Hindlimb muscle (tissue), 1 donor: Measurements from ENCODE around the gene CALHM6. TPM values are rescaled to one million over a fixed set of nuclear protein-coding genes. Genes with fewer than 3 reads are reported as not detected.
A peak's percentile ranks its signal among the peaks of the same experiment; 100 is the strongest.

Experiments
- DNase-seq: peaks from one replicate; pipeline ENCODE4 v3.0.0-alpha.2; 2013
- polyA plus RNA-seq: library from polyadenylated mRNA; unstranded; fragments of 120-200 nt; gene quantifications from one replicate; pipeline ENCODE4 v1.2.1, GENCODE V29; 2013; ENCODE audit not compliant: insufficient read length

The CALHM6 gene
- polyA plus RNA-seq, 1 donor: 3.8 TPM

DNA sequence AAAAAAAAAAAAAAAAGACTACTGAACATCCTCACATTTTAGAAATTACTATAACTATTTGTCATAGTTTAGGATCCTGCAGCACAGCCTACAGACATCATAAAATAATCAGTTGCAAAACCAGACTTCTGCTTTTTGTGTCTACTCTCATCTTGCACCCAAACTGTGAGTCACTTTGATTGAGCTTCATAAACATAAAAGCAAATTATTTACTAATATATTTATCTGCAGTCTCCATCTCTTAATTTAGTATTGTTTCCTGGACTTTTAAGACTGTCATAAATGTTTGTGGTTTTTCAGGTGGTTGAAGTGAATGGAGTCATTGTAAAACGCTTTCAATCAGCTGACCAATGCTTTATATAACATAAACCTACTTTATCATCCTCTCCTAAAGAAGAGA is 14.8 kb upstream of the CALHM6 start:
- no peak for DNase-seq

DNA sequence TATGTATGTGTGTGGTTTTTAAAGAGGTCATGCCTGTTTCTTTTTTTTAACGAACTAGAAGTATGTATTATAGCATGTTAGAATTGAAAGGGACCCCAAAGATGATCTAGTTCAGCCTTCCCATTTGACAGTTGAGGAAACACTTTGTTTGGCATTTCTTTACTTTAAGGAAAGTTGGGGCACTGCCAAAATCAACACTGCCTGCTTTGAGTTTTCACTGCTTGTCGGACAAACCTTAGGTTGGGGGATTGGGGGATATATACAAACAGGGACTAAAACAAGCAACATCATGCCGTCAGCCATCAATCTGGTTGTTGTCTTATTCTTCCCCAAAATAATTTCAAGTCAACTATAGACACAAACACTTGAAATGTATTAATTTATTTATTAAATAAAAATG is 14.1 kb upstream of the CALHM6 start:
- DNase-seq: no peak

DNA sequence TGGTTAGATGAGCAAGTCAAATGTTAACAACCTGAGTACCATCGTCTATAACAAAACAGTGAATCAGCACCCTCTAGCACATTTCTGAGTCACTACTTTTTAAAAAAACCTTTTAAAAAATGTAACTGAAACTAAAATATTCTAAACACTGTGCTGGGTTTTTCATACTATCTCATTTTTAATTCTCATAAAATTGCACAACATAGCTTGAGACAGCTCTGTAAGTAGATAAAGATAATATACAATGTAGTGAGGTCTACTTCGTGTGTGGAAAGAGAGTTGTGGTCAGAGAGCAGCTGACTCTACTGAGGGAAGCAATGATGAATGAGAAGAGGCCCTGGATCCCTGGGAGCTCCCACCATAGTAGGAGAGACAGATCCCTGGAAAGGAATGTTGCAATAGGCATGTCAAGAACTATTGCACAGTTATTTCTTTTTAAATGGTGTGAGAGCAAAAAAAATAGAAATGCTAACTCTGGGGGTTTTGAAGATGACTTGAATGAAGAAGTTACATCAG is 13.6 kb upstream of the CALHM6 start:
- no peak for DNase-seq

DNA sequence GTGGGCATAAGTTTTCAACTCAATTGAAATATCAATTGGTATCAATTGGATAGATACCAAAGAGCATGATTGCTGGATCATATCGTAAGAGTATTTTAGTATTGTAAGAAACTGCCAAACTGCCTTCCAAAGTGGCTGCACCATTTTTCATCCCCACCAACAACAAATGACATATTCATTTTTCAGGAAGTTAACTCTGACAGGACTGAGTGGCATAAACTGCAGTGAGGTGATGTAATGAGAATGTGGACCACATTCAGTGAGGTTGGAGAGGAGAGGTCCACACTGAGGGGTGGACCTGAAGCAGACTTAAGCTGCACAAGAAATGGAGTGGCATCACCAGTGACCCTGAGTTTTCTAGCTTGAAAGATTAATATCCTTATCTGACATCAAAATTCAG is 11.6 kb upstream of the CALHM6 start:
- DNase-seq: no peak

DNA sequence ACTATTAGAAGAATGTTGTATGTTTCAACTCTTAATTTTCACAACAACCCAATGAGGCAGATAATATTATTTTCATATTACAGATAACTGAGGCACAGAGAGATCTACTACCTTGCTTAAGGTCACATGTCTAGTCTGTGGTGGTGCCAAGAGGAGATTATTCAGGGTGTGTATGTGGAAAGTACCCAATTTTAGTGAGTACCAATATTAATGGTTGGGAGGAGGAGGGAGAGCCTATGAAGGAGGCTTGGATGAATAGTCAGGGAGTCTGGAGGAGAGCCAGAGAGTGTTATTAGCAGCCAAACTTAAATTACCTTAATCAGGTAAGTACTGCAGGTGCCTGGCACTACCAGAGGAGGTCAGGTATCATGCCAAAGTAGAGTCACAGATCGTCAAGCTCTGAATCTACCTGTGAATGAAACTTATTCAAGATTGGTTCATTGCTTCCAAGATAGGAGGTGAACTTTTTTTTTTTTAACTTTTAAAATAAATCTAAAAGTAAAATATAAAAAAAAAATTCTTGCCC is 10.9 kb upstream of the CALHM6 start:
- no peak for DNase-seq

DNA sequence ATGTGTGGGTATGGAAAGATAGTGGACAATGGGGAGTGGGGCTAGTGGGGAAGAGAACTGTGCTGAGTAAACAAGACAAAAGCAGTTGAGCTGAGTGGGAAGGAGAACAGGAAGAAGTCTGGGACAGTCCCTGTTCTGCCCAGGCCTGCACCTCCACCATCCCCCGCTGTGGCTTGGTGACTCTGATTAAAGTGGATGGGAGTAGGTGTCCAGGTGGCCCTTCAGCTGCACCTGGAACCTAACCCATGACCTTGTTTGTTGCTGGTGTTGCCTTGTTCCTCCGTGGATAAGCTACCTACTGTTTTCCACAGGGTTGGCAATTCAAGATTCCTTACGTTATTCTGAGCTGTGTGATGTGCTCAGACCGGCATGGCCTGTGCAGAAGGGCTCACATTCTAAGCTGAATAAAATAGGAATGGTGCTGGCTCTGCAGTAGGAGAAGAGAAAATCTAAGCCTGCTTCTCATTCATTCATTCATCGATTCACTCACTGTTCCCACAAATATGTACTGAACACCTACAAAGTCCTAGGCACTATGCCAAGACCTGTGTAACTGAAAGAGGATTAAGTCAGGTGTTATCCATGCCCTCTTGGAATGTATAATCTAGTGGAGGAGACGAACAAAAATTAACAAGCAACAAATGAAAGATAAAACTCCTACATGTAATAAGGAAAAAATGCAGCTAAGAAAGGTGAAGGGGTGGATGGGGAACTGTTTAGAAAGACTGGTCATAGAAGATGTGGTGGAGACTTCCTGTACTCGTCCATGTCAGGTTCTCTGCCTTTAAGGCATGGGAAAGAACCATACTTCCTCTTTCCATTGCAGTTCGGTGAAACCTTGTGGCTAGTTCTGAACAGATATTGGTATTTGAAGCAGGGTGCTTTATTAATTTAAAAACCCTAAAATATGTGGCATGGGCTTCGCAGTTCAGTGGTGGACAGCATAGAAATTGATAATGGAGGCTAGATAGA is 10.1 kb upstream of the CALHM6 start:
- DNase-seq: no peak

DNA sequence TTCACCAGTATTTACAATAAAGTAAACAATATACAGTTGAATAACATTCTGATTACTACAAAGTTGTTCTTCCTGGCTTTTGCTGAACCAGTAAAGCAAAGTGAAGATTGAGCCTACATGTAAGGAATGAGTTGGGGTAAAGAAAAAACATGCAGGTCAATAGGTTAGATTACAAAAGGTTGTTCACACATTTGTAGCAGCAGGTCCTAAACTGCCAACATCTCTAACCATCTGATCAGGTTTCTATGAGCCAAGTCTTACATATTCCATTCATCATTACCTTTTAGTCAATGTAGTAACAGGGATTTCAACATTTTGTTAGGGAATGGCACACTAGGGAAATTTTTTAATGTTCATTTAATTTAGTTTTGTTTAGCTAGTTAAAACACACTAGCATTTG is 9.3 kb upstream of the CALHM6 start:
- no peak for DNase-seq

DNA sequence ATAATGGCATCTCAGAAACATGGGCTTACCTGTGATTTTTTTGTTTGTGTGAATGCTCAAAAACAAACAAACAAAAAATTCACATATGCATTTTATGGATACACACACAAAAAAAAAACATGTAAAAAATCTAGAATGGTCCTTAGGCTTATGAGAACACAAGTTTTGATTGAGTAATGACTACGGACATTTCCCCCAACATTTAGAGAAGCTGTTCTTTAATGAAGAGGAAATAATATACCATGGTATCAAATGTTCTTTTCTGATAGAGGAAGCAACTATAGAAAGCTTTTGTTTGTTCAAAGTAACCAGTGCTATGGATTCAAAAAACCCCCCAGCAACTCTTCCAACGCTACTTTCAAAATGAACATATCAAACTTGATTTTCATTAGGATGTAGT is 8.6 kb upstream of the CALHM6 start:
- DNase-seq: no peak

DNA sequence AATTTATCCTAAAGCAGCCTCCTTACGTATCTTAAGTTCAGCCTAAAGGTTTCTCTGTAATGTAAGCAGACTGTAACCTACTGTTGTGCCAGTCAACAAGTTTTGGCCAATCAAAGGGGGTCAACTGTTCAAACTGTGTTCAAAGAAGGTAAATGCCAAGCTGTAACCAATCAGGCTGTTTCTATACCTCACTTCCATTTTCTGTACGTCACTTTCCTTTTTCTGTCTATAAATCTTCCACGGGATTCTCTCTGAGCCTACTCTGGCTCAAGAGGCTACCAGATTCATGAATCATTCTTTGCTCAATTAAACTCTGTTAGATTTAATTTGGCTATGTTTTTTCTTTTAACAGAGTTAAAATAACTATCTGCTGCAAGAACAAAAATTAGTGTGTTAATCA is 5.1 kb upstream of the CALHM6 start:
- no peak for DNase-seq

DNA sequence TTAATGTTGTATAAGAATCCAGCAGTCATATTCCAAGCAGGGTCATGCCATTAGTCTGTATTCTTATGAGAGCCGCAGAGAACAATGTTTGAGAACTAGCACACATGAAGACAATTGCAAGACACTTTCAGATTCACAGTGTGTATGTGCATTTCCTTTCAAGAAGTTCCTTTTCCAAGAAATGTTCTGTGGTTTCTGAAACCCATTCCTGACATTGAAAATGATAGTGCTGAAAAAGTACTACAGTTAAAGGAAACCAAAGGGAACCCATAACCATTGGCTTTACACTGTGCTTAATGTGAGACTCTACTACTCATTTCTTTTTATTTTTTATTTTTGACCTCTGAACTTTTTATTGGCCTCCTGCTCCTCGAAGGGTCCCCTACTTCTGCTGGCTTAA is 4.2 kb upstream of the CALHM6 start:
- DNase-seq: no peak

DNA sequence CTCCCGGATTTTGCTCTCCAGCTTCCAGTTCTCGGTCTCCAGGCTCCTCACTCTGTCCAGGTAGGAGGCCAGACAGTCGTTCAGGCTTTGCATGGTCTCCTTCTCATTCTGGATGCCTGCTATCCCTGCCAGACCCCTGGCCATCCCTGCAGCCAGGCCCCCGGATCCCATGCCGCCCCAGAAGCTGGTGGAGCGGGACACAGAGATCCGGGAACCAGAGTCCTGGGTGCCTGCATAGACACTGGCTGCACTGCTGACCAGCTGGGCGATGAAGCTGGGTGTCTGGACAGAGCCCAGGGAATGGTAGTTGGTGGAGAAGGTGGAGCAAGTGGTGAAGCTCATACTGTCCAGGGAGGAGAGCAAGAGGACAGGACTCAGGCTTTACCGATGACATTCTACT is 2.9 kb upstream of the CALHM6 start:
- DNase-seq: no peak

DNA sequence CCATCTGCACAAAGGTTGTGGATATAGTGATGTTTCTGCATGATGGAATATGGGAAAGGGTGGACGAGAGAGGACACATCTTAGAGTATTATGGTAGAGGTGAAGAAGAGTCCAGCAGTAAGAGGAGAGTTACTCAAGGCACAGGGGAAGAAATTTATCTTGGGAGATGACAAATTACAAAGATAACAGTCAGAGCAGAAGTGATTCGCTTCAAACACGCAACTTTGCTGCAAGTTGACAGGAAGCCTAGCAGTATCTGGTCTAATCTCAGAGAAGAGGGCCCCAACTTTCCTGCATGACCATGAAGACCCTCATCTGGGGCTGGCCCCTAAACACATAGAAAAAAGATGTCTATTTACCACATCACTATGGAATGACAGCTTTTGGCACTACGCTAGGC is 1.2 kb upstream of the CALHM6 start:
- no peak for DNase-seq

DNA sequence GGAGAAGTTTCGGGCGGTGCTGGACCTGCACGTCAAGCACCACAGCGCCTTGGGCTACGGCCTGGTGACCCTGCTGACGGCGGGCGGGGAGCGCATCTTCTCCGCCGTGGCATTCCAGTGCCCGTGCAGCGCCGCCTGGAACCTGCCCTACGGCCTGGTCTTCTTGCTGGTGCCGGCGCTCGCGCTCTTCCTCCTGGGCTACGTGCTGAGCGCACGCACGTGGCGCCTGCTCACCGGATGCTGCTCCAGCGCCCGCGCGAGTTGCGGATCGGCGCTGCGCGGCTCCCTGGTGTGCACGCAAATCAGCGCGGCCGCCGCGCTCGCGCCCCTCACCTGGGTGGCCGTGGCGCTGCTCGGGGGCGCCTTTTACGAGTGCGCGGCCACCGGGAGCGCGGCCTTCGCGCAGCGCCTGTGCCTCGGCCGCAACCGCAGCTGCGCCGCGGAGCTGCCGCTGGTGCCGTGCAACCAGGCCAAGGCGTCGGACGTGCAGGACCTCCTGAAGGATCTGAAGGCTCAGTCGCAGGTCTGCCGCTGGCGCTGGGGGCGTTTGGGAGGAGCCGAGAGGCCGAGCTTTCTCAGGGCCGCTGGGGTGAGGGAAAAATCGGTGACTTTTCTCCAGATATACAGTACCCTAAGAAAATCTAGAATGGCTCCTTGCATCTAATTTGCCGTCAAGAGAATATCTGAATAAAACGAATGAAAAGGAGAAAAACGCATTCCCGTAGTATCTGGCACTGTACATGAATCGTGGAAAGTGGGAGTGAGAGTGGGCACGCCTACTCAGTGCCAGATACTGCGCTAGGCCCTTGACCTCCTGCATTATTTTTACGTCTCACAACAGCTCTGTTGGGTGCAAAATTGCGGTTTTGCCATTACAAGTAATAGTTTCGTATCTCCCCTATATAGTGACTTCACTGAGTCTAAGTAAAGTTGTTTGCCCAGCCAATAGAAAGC is 1.0 kb downstream of the CALHM6 start:
- DNase-seq: peak; percentile 73

DNA sequence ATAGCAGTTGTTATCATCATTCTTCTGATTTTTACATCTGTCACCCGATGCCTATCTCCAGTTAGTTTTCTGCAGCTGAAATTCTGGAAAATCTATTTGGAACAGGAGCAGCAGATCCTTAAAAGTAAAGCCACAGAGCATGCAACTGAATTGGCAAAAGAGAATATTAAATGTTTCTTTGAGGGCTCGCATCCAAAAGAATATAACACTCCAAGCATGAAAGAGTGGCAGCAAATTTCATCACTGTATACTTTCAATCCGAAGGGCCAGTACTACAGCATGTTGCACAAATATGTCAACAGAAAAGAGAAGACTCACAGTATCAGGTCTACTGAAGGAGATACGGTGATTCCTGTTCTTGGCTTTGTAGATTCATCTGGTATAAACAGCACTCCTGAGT is 2.1 kb downstream of the CALHM6 start:
- no peak for DNase-seq

DNA sequence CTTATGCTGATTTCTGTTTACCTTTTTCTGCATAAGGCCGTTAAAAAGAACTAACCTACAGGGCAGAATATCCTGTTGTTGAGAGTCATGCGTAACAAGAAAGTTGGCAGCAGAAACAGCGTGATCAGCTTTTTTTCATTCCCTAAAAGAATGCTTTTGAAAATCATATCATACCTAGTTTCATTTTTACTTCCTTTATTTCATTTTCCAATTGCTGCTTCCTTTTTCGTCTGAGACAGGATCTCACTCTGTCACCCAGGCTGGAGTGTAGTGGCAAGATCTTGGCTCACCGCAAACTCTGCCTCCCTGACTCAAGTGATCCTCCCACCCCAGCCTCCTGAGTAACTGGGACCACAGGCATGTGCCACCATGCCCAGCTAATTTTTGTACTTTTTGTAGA is 4.1 kb downstream of the CALHM6 start:
- peak; percentile 29 for DNase-seq

DNA sequence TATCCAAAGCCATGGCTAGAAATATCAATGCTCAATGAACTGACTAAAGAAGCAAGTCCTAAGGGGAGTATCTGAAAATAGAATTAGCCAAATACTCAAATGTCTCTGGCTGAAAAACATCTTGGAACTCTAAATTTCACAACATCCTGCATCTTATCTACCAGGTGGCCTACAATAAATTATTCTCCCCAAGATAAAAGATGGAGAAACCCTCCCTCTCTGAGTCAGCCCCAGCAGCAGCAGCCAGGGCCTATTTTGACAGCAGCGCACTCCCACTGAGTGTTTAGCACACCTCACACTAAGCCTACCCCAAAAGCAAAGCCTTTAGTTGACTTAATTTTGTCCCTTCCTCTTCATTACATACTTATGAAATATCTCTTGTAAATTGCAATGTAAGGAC is 5.9 kb downstream of the CALHM6 start:
- no peak for DNase-seq

DNA sequence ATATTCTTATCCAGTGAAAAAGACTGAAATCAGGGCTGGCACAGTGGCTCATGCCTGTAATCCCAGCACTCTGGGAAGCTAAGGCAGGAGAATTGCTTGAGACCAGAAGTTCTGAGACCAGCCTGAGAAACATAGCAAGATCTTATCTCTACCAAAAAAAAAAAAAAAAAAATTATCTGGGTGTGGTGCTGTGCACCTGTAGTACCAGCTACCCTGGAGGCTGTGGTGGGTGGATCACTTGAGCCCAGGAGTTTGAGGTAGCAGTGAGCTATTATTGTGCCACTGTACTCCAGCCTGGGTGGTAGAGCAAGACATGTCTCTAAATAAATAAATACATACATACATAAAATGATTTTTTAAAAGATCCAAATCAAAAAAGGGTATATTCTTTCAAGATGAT is 6.3 kb downstream of the CALHM6 start:
- no peak for DNase-seq

DNA sequence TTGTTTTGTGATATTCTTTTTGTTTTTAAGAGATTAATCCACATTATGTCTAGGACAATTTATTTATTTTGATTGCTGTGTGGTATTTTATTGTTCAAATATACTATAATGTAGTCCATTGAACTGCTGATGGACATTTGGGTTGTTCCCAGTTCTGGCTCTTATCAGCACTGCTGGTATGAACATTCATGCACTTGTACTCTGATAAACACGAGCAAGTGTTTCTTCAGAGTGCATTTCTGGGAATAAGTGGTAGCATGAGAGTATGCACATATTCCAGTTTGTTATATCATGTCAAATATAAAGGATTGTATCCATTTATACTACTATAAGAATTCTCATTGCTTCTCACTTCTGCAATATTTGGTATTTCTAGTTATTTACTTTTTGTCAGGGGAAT is 7.1 kb downstream of the CALHM6 start:
- DNase-seq: no peak

DNA sequence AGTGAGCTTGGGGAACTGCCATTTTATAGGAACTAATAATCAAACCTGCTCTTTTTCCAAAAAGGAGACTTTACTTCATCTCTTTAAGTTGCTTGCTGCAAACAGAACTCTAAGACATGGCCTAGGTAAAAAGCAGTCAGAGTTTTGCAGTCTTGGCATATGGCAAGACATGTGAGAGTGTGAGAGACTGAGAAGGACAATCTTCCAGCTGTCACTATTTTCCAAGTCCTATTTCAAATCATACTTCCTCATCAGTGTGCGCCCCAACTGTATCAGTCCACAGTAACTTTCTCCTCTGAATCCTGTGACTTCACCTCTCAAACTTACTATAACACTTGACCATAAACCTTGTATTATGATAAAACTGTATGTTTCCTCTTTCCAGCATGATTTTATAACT is 10.4 kb downstream of the CALHM6 start:
- no peak for DNase-seq

DNA sequence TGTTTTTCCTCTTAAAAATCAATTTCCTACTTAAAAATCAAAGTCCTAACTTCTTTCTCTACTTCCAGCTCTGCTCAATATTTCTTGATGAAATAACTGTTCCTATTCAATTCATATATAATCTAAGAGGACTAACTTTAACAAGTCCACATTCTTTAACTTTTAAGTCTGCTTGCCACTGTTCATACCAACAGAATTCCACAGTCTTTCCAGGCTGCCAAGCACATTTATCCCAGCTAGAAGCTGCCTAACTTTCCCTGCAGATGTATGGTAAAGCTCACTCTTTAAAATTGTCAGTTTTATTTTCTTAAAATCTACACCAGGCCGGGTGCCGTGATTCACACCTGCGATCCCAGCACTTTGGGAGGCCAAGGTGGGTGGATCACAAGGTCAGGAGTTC is 11.5 kb downstream of the CALHM6 start:
- no peak for DNase-seq

DNA sequence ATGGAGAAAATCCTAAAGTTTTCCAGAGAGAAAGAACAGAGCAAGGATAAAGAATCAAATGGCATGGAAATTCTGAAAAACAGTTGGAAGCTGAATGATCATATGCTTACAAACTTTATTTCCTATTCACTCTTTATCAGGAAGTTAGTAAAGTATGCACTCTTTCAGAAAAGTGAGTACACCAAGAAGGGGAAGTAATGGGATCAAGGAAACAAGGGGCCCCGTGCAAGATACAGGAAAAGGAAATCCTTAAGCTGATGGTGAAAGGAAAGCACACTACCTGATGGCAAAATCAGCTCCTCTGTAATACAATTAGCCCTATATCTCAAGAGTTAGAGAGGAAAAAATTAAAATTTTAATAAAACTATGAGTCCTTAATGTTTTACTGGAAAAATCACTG is 14.0 kb downstream of the CALHM6 start:
- no peak for DNase-seq

DNA sequence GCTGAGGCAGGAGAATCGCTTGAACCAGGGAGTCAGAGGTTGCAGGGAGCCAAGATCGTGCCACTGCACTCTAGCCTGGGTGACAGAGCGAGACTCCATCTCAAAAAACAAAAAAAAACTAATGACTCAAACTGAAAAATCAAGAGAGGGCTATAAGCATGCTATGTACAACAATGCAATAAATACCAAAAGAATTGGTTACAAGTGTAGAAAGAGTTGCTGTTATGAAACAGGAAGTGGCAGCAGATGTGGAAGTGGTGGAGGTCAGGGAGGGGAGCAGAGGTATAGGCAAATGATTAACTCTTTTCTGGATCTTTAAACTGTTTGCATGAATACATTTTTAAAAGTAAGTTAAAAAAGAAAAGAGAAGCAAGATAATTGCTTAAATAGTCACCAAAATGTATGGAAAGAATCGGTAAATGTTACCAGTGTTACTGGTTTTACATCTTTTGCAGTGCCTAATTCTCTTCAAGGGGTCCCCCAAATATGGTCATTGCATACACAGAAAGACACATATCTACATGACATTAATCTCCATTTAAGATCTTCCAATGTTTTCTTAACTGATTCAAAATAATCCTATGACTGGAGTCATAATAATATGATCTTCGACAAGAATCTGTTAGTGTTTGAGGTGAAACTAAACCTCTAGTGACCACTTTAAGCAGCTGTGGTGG is 15.0 kb downstream of the CALHM6 start:
- DNase-seq: no peak

DNA sequence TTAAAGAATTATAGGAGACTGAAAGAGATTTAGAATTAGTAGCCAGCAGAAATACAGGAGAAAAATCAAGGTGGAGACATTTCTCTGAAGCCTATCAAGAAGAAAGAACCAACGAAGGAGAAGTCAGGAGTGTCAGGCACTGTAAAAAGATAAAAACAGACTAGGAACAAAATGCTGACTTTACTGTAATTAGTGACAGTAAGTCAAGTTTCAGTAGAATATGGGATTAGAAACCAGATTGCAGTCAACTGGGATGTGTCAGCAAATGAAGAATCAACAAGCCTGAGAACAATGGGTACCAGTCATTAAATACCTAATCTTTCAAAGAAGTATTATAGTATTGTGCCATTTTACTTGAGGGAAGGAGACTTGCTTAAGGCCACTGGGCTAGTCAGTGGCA is 21.6 kb downstream of the CALHM6 start:
- DNase-seq: no peak
